ENCODE results near the gene BMERB1. TPM values are rescaled to one million over a fixed set of nuclear protein-coding genes. Genes with fewer than 3 reads are reported as not detected.

The BMERB1 gene
- total and polyA plus RNA-seq, 9 of the 15 experiments (the other 6 are each of a cell fraction or from before 2014, with no cell fraction given): 0.29 to 2.9 (median 0.94) TPM

- TF ChIP-seq MAFK (IDR thresholded peaks at IDR 0.05; ENCODE audit: low read length): no peak
- TF ChIP-seq TGIF2 (CRISPR knock-in tag; IDR thresholded peaks at IDR 0.05): no peak
- TF ChIP-seq FOXA1 (IDR thresholded peaks at IDR 0.05; ENCODE audit: borderline replicate concordance): no peak
- no peak for TF ChIP-seq ZNF717 (CRISPR knock-in tag; IDR thresholded peaks at IDR 0.05)
- no peak for TF ChIP-seq ZNF224 (CRISPR knock-in tag; IDR thresholded peaks at IDR 0.05)
- TF ChIP-seq KLF16 (IDR thresholded peaks at IDR 0.05): no peak
- TF ChIP-seq, protein P1, sequence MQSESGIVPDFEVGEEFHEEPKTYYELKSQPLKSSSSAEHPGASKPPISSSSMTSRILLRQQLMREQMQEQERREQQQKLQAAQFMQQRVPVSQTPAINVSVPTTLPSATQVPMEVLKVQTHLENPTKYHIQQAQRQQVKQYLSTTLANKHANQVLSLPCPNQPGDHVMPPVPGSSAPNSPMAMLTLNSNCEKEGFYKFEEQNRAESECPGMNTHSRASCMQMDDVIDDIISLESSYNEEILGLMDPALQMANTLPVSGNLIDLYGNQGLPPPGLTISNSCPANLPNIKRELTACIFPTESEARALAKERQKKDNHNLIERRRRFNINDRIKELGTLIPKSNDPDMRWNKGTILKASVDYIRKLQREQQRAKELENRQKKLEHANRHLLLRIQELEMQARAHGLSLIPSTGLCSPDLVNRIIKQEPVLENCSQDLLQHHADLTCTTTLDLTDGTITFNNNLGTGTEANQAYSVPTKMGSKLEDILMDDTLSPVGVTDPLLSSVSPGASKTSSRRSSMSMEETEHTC (IDR thresholded peaks at IDR 0.05): no peak
- no peak for TF ChIP-seq CBFA2T3 (IDR thresholded peaks at IDR 0.05)
- TF ChIP-seq CTCFL (IDR thresholded peaks at IDR 0.05; ENCODE audit: borderline replicate concordance, insufficient read depth, low read depth, low read length, poor library complexity, severe bottlenecking): no peak
- no peak for TF ChIP-seq LCOR (CRISPR knock-in tag; IDR thresholded peaks at IDR 0.05)
- TF ChIP-seq, protein P2, sequence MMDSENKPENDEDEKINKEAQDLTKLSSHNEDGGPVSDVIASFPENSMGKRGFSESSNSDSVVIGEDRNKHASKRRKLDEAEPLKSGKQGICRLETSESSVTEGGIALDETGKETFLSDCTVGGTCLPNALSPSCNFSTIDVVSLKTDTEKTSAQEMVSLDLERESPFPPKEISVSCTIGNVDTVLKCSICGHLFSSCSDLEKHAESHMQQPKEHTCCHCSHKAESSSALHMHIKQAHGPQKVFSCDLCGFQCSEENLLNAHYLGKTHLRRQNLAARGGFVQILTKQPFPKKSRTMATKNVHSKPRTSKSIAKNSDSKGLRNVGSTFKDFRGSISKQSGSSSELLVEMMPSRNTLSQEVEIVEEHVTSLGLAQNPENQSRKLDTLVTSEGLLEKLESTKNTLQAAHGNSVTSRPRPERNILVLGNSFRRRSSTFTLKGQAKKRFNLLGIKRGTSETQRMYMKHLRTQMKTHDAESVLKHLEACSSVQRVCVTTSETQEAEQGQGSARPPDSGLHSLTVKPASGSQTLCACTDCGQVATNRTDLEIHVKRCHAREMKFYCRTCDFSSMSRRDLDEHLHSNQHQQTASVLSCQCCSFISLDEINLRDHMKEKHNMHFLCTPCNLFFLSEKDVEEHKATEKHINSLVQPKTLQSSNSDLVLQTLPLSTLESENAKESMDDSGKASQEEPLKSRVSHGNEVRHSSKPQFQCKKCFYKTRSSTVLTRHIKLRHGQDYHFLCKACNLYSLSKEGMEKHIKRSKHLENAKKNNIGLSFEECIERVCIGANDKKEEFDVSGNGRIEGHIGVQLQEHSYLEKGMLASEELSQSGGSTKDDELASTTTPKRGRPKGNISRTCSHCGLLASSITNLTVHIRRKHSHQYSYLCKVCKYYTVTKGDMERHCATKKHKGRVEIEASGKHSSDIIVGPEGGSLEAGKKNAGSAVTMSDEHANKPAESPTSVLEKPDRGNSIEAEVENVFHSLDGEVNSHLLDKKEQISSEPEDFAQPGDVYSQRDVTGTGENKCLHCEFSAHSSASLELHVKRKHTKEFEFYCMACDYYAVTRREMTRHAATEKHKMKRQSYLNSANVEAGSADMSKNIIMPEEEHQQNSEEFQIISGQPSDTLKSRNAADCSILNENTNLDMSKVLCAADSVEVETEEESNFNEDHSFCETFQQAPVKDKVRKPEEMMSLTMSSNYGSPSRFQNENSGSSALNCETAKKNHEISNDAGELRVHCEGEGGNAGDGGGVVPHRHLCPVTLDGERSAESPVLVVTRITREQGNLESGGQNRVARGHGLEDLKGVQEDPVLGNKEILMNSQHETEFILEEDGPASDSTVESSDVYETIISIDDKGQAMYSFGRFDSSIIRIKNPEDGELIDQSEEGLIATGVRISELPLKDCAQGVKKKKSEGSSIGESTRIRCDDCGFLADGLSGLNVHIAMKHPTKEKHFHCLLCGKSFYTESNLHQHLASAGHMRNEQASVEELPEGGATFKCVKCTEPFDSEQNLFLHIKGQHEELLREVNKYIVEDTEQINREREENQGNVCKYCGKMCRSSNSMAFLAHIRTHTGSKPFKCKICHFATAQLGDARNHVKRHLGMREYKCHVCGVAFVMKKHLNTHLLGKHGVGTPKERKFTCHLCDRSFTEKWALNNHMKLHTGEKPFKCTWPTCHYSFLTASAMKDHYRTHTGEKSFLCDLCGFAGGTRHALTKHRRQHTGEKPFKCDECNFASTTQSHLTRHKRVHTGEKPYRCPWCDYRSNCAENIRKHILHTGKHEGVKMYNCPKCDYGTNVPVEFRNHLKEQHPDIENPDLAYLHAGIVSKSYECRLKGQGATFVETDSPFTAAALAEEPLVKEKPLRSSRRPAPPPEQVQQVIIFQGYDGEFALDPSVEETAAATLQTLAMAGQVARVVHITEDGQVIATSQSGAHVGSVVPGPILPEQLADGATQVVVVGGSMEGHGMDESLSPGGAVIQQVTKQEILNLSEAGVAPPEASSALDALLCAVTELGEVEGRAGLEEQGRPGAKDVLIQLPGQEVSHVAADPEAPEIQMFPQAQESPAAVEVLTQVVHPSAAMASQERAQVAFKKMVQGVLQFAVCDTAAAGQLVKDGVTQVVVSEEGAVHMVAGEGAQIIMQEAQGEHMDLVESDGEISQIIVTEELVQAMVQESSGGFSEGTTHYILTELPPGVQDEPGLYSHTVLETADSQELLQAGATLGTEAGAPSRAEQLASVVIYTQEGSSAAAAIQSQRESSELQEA (IDR thresholded peaks at IDR 0.05; ENCODE audit: low read depth): no peak
- TF ChIP-seq ZC3H8 (IDR thresholded peaks at IDR 0.05): no peak
- no peak for TF ChIP-seq GTF2B (IDR thresholded peaks at IDR 0.05; ENCODE audit: extremely low read depth, insufficient read length)
- TF ChIP-seq ZSCAN32 (CRISPR knock-in tag; IDR thresholded peaks at IDR 0.05): no peak
- TF ChIP-seq MIER1 (IDR thresholded peaks at IDR 0.05; ENCODE audit: low read depth): no peak
- no peak for TF ChIP-seq MYC (IDR thresholded peaks at IDR 0.05; ENCODE audit: low read depth, low read length)
- peak; percentile 90 for TF ChIP-seq MYC (CRISPR knock-in tag; IDR thresholded peaks at IDR 0.05; ENCODE audit: borderline replicate concordance, low read depth)
- TF ChIP-seq TBL1XR1 (IDR thresholded peaks at IDR 0.05; ENCODE audit: low read length in 2 of 2): no peak
- TF ChIP-seq CAMTA2 (CRISPR knock-in tag; conservative IDR thresholded peaks at IDR 0.05): no peak
- peak; percentile 77; the same call in 1 of the 2 replicates for TF ChIP-seq GTF2A2 (tag; IDR thresholded peaks at IDR 0.05)
Measured at GRCh38 chr16:15574614-15574948, 140.2 kb downstream of the BMERB1 start (continued).

Data from K562 (cell line).